Sigmoid colon (tissue), 7 donors: Measurements from ENCODE around the gene SWSAP1. TPM values are rescaled to one million over a fixed set of nuclear protein-coding genes. Genes with fewer than 3 reads are reported as not detected.
"Not testable (repeated sequence)": the region's sequence is repeated elsewhere in the genome, so short reads cannot be mapped to it uniquely, and the experiment has no call there.

ENCODE experiments used
- DNase-seq: peaks from one replicate; pipeline ENCODE4 v3.0.0-alpha.2; 2019
- H3K27ac ChIP-seq, 4 donors: fragments of 200-600 bp; sonication (generic); one replicate each; pipeline ENCODE4 v1.5.1; 2016 to 2019; ENCODE audit warnings: mild to moderate bottlenecking in 1 of 4
- H3K27me3 ChIP-seq, 3 donors: fragments of 200-600 bp; sonication (generic); one replicate each; pipeline ENCODE4 v1.5.1; 2019; ENCODE audit warnings: mild to moderate bottlenecking in 1 of 3
- H3K36me3 ChIP-seq, 4 donors: fragments of 200-600 bp; sonication (generic); one replicate each; pipeline ENCODE4 v1.5.1; 2016 to 2019
- H3K4me1 ChIP-seq, 4 donors: fragments of 200-600 bp; sonication (generic); one replicate each; pipeline ENCODE4 v1.5.1; 2017 to 2019
- H3K4me3 ChIP-seq, 4 donors: fragments of 200-600 bp; sonication (generic); one replicate each; pipeline ENCODE4 v1.5.1; 2017 to 2019; ENCODE audit warnings: mild to moderate bottlenecking in 2 of 4, moderate library complexity in 1 of 4
- H3K9me3 ChIP-seq, 4 donors: fragments of 200-600 bp in 3 of 4; sonication (generic) in 3 of 4; one replicate each; pipeline versions ENCODE4 v1.5.1 to v1.6.1; 2013 to 2019
- CTCF ChIP-seq, 4 experiments: fragments of 450-650 bp in 3 of 4; fragments of 200-600 bp in 1 of 4; IDR thresholded peaks; one replicate each; pipeline ENCODE4 v1.5.1; 2016 to 2019; ENCODE audit warnings: antibody characterized with exemption in 4 of 4, mild to moderate bottlenecking in 3 of 4, moderate library complexity in 2 of 4
- EP300 ChIP-seq, 4 donors: sonication (generic); formaldehyde crosslinking; IDR thresholded peaks; one replicate each; pipeline ENCODE4 v1.6.1; 2017; ENCODE audit warnings: antibody characterized with exemption in 4 of 4
- POLR2A ChIP-seq, 2 donors: fragments of 450-650 bp; IDR thresholded peaks; one replicate each; pipeline ENCODE4 v1.6.1; 2016; ENCODE audit warnings: antibody characterized with exemption in 2 of 2, mild to moderate bottlenecking in 2 of 2, moderate library complexity in 2 of 2
- POLR2AphosphoS5 ChIP-seq, 4 donors: sonication (generic); formaldehyde crosslinking; IDR thresholded peaks; one replicate each; pipeline ENCODE4 v1.6.1; 2017; ENCODE audit warnings: antibody characterized with exemption in 4 of 4
- WGBS, 2 donors: extraction: QIAGEN DNeasy Blood & Tissue Kit; methylation state at CpG; one replicate each; pipeline ENCODE4 v1.1.7; 2013; 5-methylcytosine and 5-hydroxymethylcytosine counted together
- intact Hi-C: fragments of 100-400 bp; cut with DNase I; formaldehyde crosslinking; loops from one replicate; pipeline ENCODE4 v1.15.1; 2023
- polyA plus RNA-seq, 3 donors: library from polyadenylated mRNA; stranded (reverse); fragments of 200-250 nt; gene quantifications; one replicate each; pipeline ENCODE4 v1.2.3, GENCODE V29; 2013
- total RNA-seq, 4 donors: library from RNA; depleted of rRNA; stranded (reverse); fragments of >200 nt; gene quantifications; one replicate each; pipeline ENCODE4 v1.1.0, GENCODE V29; 2016
- donor health status: healthy with polysubstance abuse.
- donor health status: Bipolar disorder and iron deficiency.
- donor health status: healthy.

The SWSAP1 gene
- total and polyA plus RNA-seq, 7 donors: 0.71 to 4.3 (median 1.8) TPM

GRCh38 chr19:11375143-11375948 lies 880 bp downstream of the SWSAP1 start:
- peak; percentile 84 for DNase-seq

GRCh38 chr19:11377237-11377636 lies 2.8 kb downstream of the SWSAP1 start:
- Histone ChIP-seq H3K9me3 (no peaks in the 10 kb centered on the region), H3K36me3 (no peaks in the 10 kb centered on the region), H3K4me1 (peaks cover 2 to 68% (median 61%) of the 10 kb centered on the region in 4 donors), H3K27ac (peak overlapping the region; percentile 51 to 91 (median 68)), H3K27me3 (peaks cover 5 to 9% (median 9%) of the 10 kb centered on the region in 3 donors), H3K4me3 (no peak overlapping the region)
- intact Hi-C loops: loop anchor here (10.0 kb wide), 2 partner anchors 218 to 242 kb away; partner anchors contain the start of gene ZNF627
- DNase-seq: peak; percentile 85
- TF ChIP-seq POLR2AphosphoS5 (IDR thresholded peaks at IDR 0.05): no peak
- TF ChIP-seq CTCF (IDR thresholded peaks at IDR 0.05): no peak
- no peak for TF ChIP-seq EP300 (IDR thresholded peaks at IDR 0.05)
- TF ChIP-seq POLR2A (IDR thresholded peaks at IDR 0.05): no peak

More at GRCh38 chr19:11375143-11375948, 880 bp downstream of the SWSAP1 start:
- peaks cover 0 to 4% (median 0%) of the 10 kb centered on the region in 4 donors for H3K36me3 ChIP-seq
- 7 to 8% methylated on average over 27 of the region's 27 CpGs for WGBS, 2 donors
- TF ChIP-seq EP300 (IDR thresholded peaks at IDR 0.05): no peak
- peak; percentile 79 to 96 (median 82) for TF ChIP-seq POLR2AphosphoS5 (IDR thresholded peaks at IDR 0.05)
- TF ChIP-seq CTCF (IDR thresholded peaks at IDR 0.05): no peak
- TF ChIP-seq POLR2A (IDR thresholded peaks at IDR 0.05): peak; percentile 46 to 81
- H3K9me3 ChIP-seq: no peaks in the 10 kb centered on the region
- intact Hi-C loops: loop anchor here (2.0 to 10.0 kb wide), 3 partner anchors 31 to 241 kb away; partner anchors contain the start of gene ZNF627
- peak overlapping the region; percentile 87 to 95 (median 93) for H3K27ac ChIP-seq
- no peaks in the 10 kb centered on the region for H3K27me3 ChIP-seq
- peak overlapping the region; percentile 37 to 66 (median 59) for H3K4me3 ChIP-seq
- peaks cover 2 to 51% (median 49%) of the 10 kb centered on the region in 4 donors for H3K4me1 ChIP-seq

- no peak for TF ChIP-seq POLR2A (IDR thresholded peaks at IDR 0.05)
- TF ChIP-seq CTCF (IDR thresholded peaks at IDR 0.05): no peak
- no peak for TF ChIP-seq EP300 (IDR thresholded peaks at IDR 0.05)
- TF ChIP-seq POLR2AphosphoS5 (IDR thresholded peaks at IDR 0.05): no peak
- H3K36me3 ChIP-seq: no peaks in the 10 kb centered on the region
- no peak for DNase-seq
- peaks cover 7 to 15% (median 14%) of the 10 kb centered on the region in 3 donors for H3K27me3 ChIP-seq
- 94 to 95% methylated on average over 3 of the region's 3 CpGs for WGBS, 2 donors
- H3K4me1 ChIP-seq: peaks cover 2 to 72% (median 66%) of the 10 kb centered on the region in 4 donors
- intact Hi-C loops: loop anchor here (10.0 kb wide), 2 partner anchors 217 to 243 kb away; partner anchors contain the start of gene ZNF627
- H3K9me3 ChIP-seq: no peaks in the 10 kb centered on the region
- H3K4me3 ChIP-seq: no peak overlapping the region
- H3K27ac ChIP-seq: peak overlapping the region; percentile 51 to 91 (median 68)
Observed at GRCh38 chr19:11377756-11378155, 3.3 kb downstream of the SWSAP1 start.

GRCh38 chr19:11378319-11379189 lies 4.1 kb downstream of the SWSAP1 start:
- WGBS, 2 donors: 52 to 64% methylated on average over 8 of the region's 8 CpGs
- Histone ChIP-seq H3K27me3 (peaks cover 14 to 23% (median 22%) of the 10 kb centered on the region in 3 donors), H3K36me3 (no peaks in the 10 kb centered on the region), H3K4me3 (no peak overlapping the region), H3K9me3 (no peaks in the 10 kb centered on the region), H3K4me1 (peaks cover 2 to 80% (median 74%) of the 10 kb centered on the region in 4 donors), H3K27ac (peak overlapping the region; percentile 51 to 91 (median 68))
- intact Hi-C loops: loop anchor here (10.0 kb wide), 2 partner anchors 216 to 244 kb away; partner anchors contain the start of gene ZNF627
- DNase-seq: no peak
- TF ChIP-seq CTCF (IDR thresholded peaks at IDR 0.05): peak in 3 of 4 experiments; percentile 13 to 49 (median 35)
- TF ChIP-seq POLR2A (IDR thresholded peaks at IDR 0.05): no peak
- no peak for TF ChIP-seq EP300 (IDR thresholded peaks at IDR 0.05)
- TF ChIP-seq POLR2AphosphoS5 (IDR thresholded peaks at IDR 0.05): no peak

GRCh38 chr19:11379269-11379845 lies 4.9 kb downstream of the SWSAP1 start:
- WGBS, 2 donors: 77 to 89% methylated on average over 14 of the region's 14 CpGs
- intact Hi-C loops: loop anchor here (10.0 kb wide), 2 partner anchors 215 to 245 kb away; partner anchors contain the start of gene ZNF627

More at GRCh38 chr19:11379269-11379845, 4.9 kb downstream of the SWSAP1 start:
- H3K9me3 ChIP-seq, DNase-seq, H3K36me3 ChIP-seq, H3K27ac ChIP-seq, H3K4me3 ChIP-seq: not testable (repeated sequence)
- peaks cover 0 to 80% (median 75%) of the 10 kb centered on the region in 4 donors for H3K4me1 ChIP-seq
- peaks cover 16 to 31% (median 30%) of the 10 kb centered on the region in 3 donors for H3K27me3 ChIP-seq
